HG02884 (cell line): ENCODE measurements around the gene MFN1.
A peak's percentile ranks its signal among the peaks of the same experiment; 100 is the strongest.
"Not testable (repeated sequence)": the region's sequence is repeated elsewhere in the genome, so short reads cannot be mapped to it uniquely, and the experiment has no call there.

Experiments
- ATAC-seq: cut with Tn5 transposase; IDR thresholded peaks from one replicate; pipeline ENCODE4 v1.9.1; 2021; ENCODE audit warnings: mild to moderate bottlenecking, moderate library complexity; ENCODE audit not compliant: unreplicated experiment

The MFN1 gene

GRCh38 chr3:179347345-179348194, at the start of gene MFN1:
Gene MFN1, plus strand, starts transcription at chr3:179347709. Its CDS starts 1,143 bp downstream, at chr3:179348852.
- peak; percentile 86 for ATAC-seq

GRCh38 chr3:179297971-179298725, 49.4 kb upstream of the MFN1 start:
- no peak for ATAC-seq

GRCh38 chr3:179299316-179299715, 48.2 kb upstream of the MFN1 start:
- no peak for ATAC-seq

GRCh38 chr3:179299999-179300613, 47.4 kb upstream of the MFN1 start:
- ATAC-seq: peak; percentile 88

GRCh38 chr3:179301645-179302044, 45.9 kb upstream of the MFN1 start:
- no peak for ATAC-seq

- no peak for ATAC-seq
These were observed 45.4 kb upstream of the MFN1 start for GRCh38 chr3:179302111-179302510.

- no peak for ATAC-seq
These were observed 42.9 kb upstream of the MFN1 start for GRCh38 chr3:179304605-179305004.

GRCh38 chr3:179307362-179307761, 40.1 kb upstream of the MFN1 start:
- ATAC-seq: not testable (repeated sequence)

GRCh38 chr3:179308001-179308400, 39.5 kb upstream of the MFN1 start:
- ATAC-seq: no peak

- ATAC-seq: peak; percentile 96
These were observed 38.1 kb upstream of the MFN1 start for GRCh38 chr3:179309225-179310078.

- no peak for ATAC-seq
These were observed 28.6 kb upstream of the MFN1 start for GRCh38 chr3:179318876-179319275.

- no peak for ATAC-seq
These were observed 25.7 kb upstream of the MFN1 start for GRCh38 chr3:179321668-179322285.

GRCh38 chr3:179322286-179323196, 25.0 kb upstream of the MFN1 start, which contains the start of gene ZNF639:
Gene ZNF639, plus strand, starts transcription at chr3:179323031. Its CDS starts 5,263 bp downstream, at chr3:179328294.
- peak; percentile 63 for ATAC-seq

GRCh38 chr3:179323197-179324110, 24.1 kb upstream of the MFN1 start:
- ATAC-seq: peak; percentile 35

- no peak for ATAC-seq
These were observed 23.2 kb upstream of the MFN1 start for GRCh38 chr3:179324270-179324754.

GRCh38 chr3:179330438-179330837, 17.1 kb upstream of the MFN1 start:
- ATAC-seq: no peak

GRCh38 chr3:179332240-179332639, 15.3 kb upstream of the MFN1 start:
- no peak for ATAC-seq

GRCh38 chr3:179333084-179333483, 14.4 kb upstream of the MFN1 start:
- no peak for ATAC-seq
